ENCODE measurements around the gene LNX1.

The LNX1 gene

GRCh38 chr4:53507671-53508286 lies 83.5 kb downstream of the LNX1 start:
- H3K36me3 ChIP-seq, result no peaks in the 10 kb centered on the region
- no peak for TF ChIP-seq CTCF (IDR thresholded peaks at IDR 0.05)
- H3K27me3 ChIP-seq, result no peaks in the 10 kb centered on the region
- H3K9me3 ChIP-seq, result no peaks in the 10 kb centered on the region
- peak overlapping the region; percentile 56 to 64 for H3K27ac ChIP-seq
- peak; percentile 85 to 90 for DNase-seq
- intact Hi-C loops (cut with DNase I; ENCODE audit: low total_unique reads), result no loop called here
- H3K4me3 ChIP-seq, result peak overlapping the region; percentile 32 to 34
- peaks cover 4 to 19% (median 10%) of the 10 kb centered on the region in 4 donors for H3K4me1 ChIP-seq

- intact Hi-C loops (cut with DNase I; ENCODE audit: low total_unique reads), result no loop called here
- peak overlapping the region; percentile 56 to 64 for H3K27ac ChIP-seq
- peaks cover 4 to 19% (median 10%) of the 10 kb centered on the region in 4 donors for H3K4me1 ChIP-seq
- TF ChIP-seq CTCF (IDR thresholded peaks at IDR 0.05), result no peak
- DNase-seq, result no peak
- no peaks in the 10 kb centered on the region for H3K36me3 ChIP-seq
- H3K4me3 ChIP-seq, result peak overlapping the region in 1 of 2 donors; percentile 32
- no peaks in the 10 kb centered on the region for H3K27me3 ChIP-seq
- H3K9me3 ChIP-seq, result no peaks in the 10 kb centered on the region
Observed at GRCh38 chr4:53507058-53507457, 84.2 kb downstream of the LNX1 start.

GRCh38 chr4:53505947-53506346 lies 85.3 kb downstream of the LNX1 start:
- no peak for TF ChIP-seq CTCF (IDR thresholded peaks at IDR 0.05)
- H3K9me3 ChIP-seq, result no peaks in the 10 kb centered on the region
- H3K27ac ChIP-seq, result no peak overlapping the region
- intact Hi-C loops (cut with DNase I; ENCODE audit: low total_unique reads), result no loop called here
- H3K4me3 ChIP-seq, result no peak overlapping the region
- no peaks in the 10 kb centered on the region for H3K36me3 ChIP-seq
- H3K4me1 ChIP-seq, result peaks cover 4 to 17% (median 10%) of the 10 kb centered on the region in 4 donors
- no peaks in the 10 kb centered on the region for H3K27me3 ChIP-seq
- DNase-seq, result no peak

GRCh38 chr4:53502094-53502493 lies 89.2 kb downstream of the LNX1 start:
- peaks cover 0 to 24% (median 3%) of the 10 kb centered on the region in 4 donors for H3K4me1 ChIP-seq
- TF ChIP-seq CTCF (IDR thresholded peaks at IDR 0.05), result no peak
- H3K27me3 ChIP-seq, result no peaks in the 10 kb centered on the region
- H3K27ac ChIP-seq, result no peak overlapping the region
- H3K9me3 ChIP-seq, result no peaks in the 10 kb centered on the region
- DNase-seq, result no peak
- intact Hi-C loops (cut with DNase I; ENCODE audit: low total_unique reads), result no loop called here
- H3K36me3 ChIP-seq, result no peaks in the 10 kb centered on the region
- H3K4me3 ChIP-seq, result no peak overlapping the region

GRCh38 chr4:53501561-53501960 lies 89.7 kb downstream of the LNX1 start:
- DNase-seq, result no peak
- H3K27ac ChIP-seq, result no peak overlapping the region
- TF ChIP-seq CTCF (IDR thresholded peaks at IDR 0.05), result no peak
- H3K4me3 ChIP-seq, result no peak overlapping the region
- H3K27me3 ChIP-seq, result no peaks in the 10 kb centered on the region
- no peaks in the 10 kb centered on the region for H3K9me3 ChIP-seq
- no peaks in the 10 kb centered on the region for H3K36me3 ChIP-seq
- peaks cover 0 to 25% (median 2%) of the 10 kb centered on the region in 4 donors for H3K4me1 ChIP-seq
- intact Hi-C loops (cut with DNase I; ENCODE audit: low total_unique reads), result no loop called here

All from tibial artery (tissue), 4 donors.